H9 (cell line): ENCODE results near the gene IGFL4. TPM values are rescaled to one million over a fixed set of nuclear protein-coding genes. Genes with fewer than 3 reads are reported as not detected.

Experiments used
- DNase-seq: peaks from one replicate; pipeline ENCODE4 v3.0.0-alpha.2; 2017
- H2AFZ ChIP-seq: one replicate; pipeline ENCODE4 v1.6.1; 2013; ENCODE audit warnings: mild to moderate bottlenecking, low read length, control low read depth, moderate library complexity
- H2AK5ac ChIP-seq: 2 replicates; pipeline ENCODE4 v1.6.1; 2013; ENCODE audit warnings: low read length, control low read depth, mixed read lengths; ENCODE audit not compliant: insufficient read length
- H2BK120ac ChIP-seq: one replicate; pipeline ENCODE4 v1.6.1; 2013; ENCODE audit warnings: low read depth, mild to moderate bottlenecking, low read length, control low read depth, inconsistent platforms; ENCODE audit not compliant: poor library complexity, severe bottlenecking
- H2BK12ac ChIP-seq: 2 replicates; pipeline ENCODE4 v1.6.1; 2013; ENCODE audit warnings: low read length, control low read depth, mixed read lengths, low read depth; ENCODE audit not compliant: insufficient read length
- H2BK15ac ChIP-seq: 2 replicates; pipeline ENCODE4 v1.6.1; 2013; ENCODE audit warnings: low read depth, low read length, control low read depth
- H2BK20ac ChIP-seq: one replicate; pipeline ENCODE4 v1.6.1; 2013; ENCODE audit warnings: low read depth, mild to moderate bottlenecking, low read length, control low read depth, inconsistent platforms; ENCODE audit not compliant: poor library complexity, severe bottlenecking
- H2BK5ac ChIP-seq: 2 replicates; pipeline ENCODE4 v1.6.1; 2013; ENCODE audit warnings: low read length, control low read depth, mixed read lengths; ENCODE audit not compliant: insufficient read length
- H3K14ac ChIP-seq: 2 replicates; pipeline ENCODE4 v1.6.1; 2013; ENCODE audit warnings: low read length, control low read depth; ENCODE audit not compliant: insufficient read depth
- H3K18ac ChIP-seq: 2 replicates; pipeline ENCODE4 v1.6.1; 2013; ENCODE audit warnings: low read depth, mild to moderate bottlenecking, mixed read lengths, low read length, control low read depth; ENCODE audit not compliant: insufficient read length
- H3K23ac ChIP-seq: 2 replicates; pipeline ENCODE4 v1.6.1; 2013; ENCODE audit warnings: low read length, control low read depth, mixed read lengths, low read depth; ENCODE audit not compliant: insufficient read length
- H3K23me2 ChIP-seq: 2 replicates; pipeline ENCODE4 v1.6.1; 2013; ENCODE audit warnings: low read depth, mild to moderate bottlenecking, mixed read lengths, low read length, control low read depth; ENCODE audit not compliant: insufficient read length, poor library complexity, severe bottlenecking
- H3K27ac ChIP-seq: 2 replicates; pipeline ENCODE4 v1.5.1; 2013; ENCODE audit warnings: low read length, control low read depth, mixed read lengths, low read depth; ENCODE audit not compliant: insufficient read length
- H3K27me3 ChIP-seq: 2 replicates; pipeline ENCODE4 v1.6.1; 2013; ENCODE audit warnings: low read length, control low read depth, inconsistent platforms; ENCODE audit not compliant: insufficient read depth
- H3K4ac ChIP-seq: 2 replicates; pipeline ENCODE4 v1.6.1; 2013; ENCODE audit warnings: low read depth, mild to moderate bottlenecking, control low read depth, inconsistent platforms, low read length, moderate library complexity
- H3K4me1 ChIP-seq: 2 replicates; pipeline ENCODE4 v1.6.1; 2013; ENCODE audit warnings: low read length, control low read depth, inconsistent platforms; ENCODE audit not compliant: insufficient read depth
- H3K4me2 ChIP-seq: 2 replicates; pipeline ENCODE4 v1.6.1; 2013; ENCODE audit warnings: low read length, control low read depth, mixed read lengths; ENCODE audit not compliant: insufficient read length, insufficient read depth
- H3K56ac ChIP-seq: 2 replicates; pipeline ENCODE4 v1.6.1; 2013; ENCODE audit warnings: low read depth, mild to moderate bottlenecking, mixed read lengths, low read length, control low read depth; ENCODE audit not compliant: insufficient read length
- H3K79me1 ChIP-seq: 2 replicates; pipeline ENCODE4 v1.6.1; 2013; ENCODE audit warnings: low read depth, mild to moderate bottlenecking, moderate library complexity, low read length, control low read depth, inconsistent platforms; ENCODE audit not compliant: insufficient read depth, poor library complexity, severe bottlenecking
- H3K79me2 ChIP-seq: 2 replicates; pipeline ENCODE4 v1.6.1; 2013; ENCODE audit warnings: low read length, control low read depth, inconsistent platforms; ENCODE audit not compliant: insufficient read depth
- H3K9ac ChIP-seq: 2 replicates; pipeline ENCODE4 v1.6.1; 2013; ENCODE audit warnings: low read length, control low read depth, mixed read lengths; ENCODE audit not compliant: insufficient read length; ENCODE audit errors: extremely low read depth
- H3K9me3 ChIP-seq: one replicate; pipeline ENCODE4 v1.6.1; 2013; ENCODE audit warnings: low read depth, low read length, inconsistent platforms; ENCODE audit not compliant: control insufficient read depth
- H3T11ph ChIP-seq: one replicate; pipeline ENCODE4 v1.6.1; 2013; ENCODE audit warnings: mild to moderate bottlenecking, low read length, control low read depth, inconsistent platforms
- H4K20me1 ChIP-seq: one replicate; pipeline ENCODE4 v1.6.1; 2013; ENCODE audit not compliant: control insufficient read depth, insufficient read length, insufficient read depth
- H4K5ac ChIP-seq: 2 replicates; pipeline ENCODE4 v1.6.1; 2013; ENCODE audit warnings: low read depth, mild to moderate bottlenecking, mixed read lengths, low read length, control low read depth; ENCODE audit not compliant: insufficient read length
- H4K8ac ChIP-seq: replicated peaks from 2 replicates; pipeline ENCODE4 v1.6.1; 2013; ENCODE audit warnings: low read length, control low read depth, mixed read lengths, low read depth; ENCODE audit not compliant: insufficient read length
- H4K91ac ChIP-seq: 2 replicates; pipeline ENCODE4 v1.6.1; 2013; ENCODE audit warnings: low read depth, mild to moderate bottlenecking, moderate library complexity, mixed read lengths, low read length, control low read depth; ENCODE audit not compliant: insufficient read length
- H3K27ac Mint-ChIP-seq, 3 experiments: 2 replicates in 2 of 3; 3 replicates in 1 of 3; pipeline ENCODE4 v1.8.0; 2020 to 2021; ENCODE audit warnings: mixed read lengths in 3 of 3, mild to moderate bottlenecking in 1 of 3, moderate library complexity in 1 of 3
- H3K27me3 Mint-ChIP-seq: 2 replicates; pipeline ENCODE4 v1.8.0; 2021; ENCODE audit warnings: low read depth, mild to moderate bottlenecking, moderate library complexity, mixed read lengths
- H3K36me3 Mint-ChIP-seq, 3 experiments: 2 replicates in 2 of 3; 3 replicates in 1 of 3; pipeline ENCODE4 v1.8.0; 2020 to 2021; ENCODE audit warnings: low read depth in 3 of 3, mixed read lengths in 3 of 3; ENCODE audit not compliant: insufficient read depth in 1 of 3
- H3K4me1 Mint-ChIP-seq, 2 experiments: 2 replicates each; pipeline ENCODE4 v1.8.0; 2020; ENCODE audit warnings: mixed read lengths in 2 of 2
- H3K4me3 Mint-ChIP-seq, 2 experiments: 2 replicates in 1 of 2; 3 replicates in 1 of 2; pipeline ENCODE4 v1.8.0; 2020 to 2021; ENCODE audit warnings: mild to moderate bottlenecking in 2 of 2, mixed read lengths in 2 of 2, moderate library complexity in 1 of 2
- H3K9me3 Mint-ChIP-seq, 2 experiments: 2 replicates in 1 of 2; 3 replicates in 1 of 2; pipeline ENCODE4 v1.8.0; 2020; ENCODE audit warnings: mild to moderate bottlenecking in 2 of 2, mixed read lengths in 2 of 2, moderate library complexity in 1 of 2
- CTCF ChIP-seq: fragments of 200-600 bp; sonication (generic); conservative IDR thresholded peaks from 3 replicates; pipeline ENCODE4 v1.8.0; 2021; ENCODE audit warnings: antibody characterized with exemption, mild to moderate bottlenecking
- WGBS: extraction: QIAGEN DNeasy Blood & Tissue Kit; methylation state at CpG from one replicate; pipeline ENCODE4 v1.1.7; 2013; ENCODE audit warnings: missing lambda C conversion rate, low lambda C conversion rate, mixed read lengths; ENCODE audit not compliant: insufficient read length; ENCODE audit errors: extremely low coverage; 5-methylcytosine and 5-hydroxymethylcytosine counted together
- total RNA-seq: library from RNA; stranded (reverse); gene quantifications from 2 replicates; pipeline ENCODE4 v1.2.1, GENCODE V29; 2021

IGFL4 gene
- total RNA-seq, 1 experiment from 2014 or later: 0.33 TPM

- H3K23ac ChIP-seq: no peak overlapping the region
- no peaks in the 10 kb centered on the region for H3K79me1 ChIP-seq
- H2BK5ac ChIP-seq: no peak overlapping the region
- H4K91ac ChIP-seq: no peak overlapping the region
- no peak overlapping the region for H3K9ac ChIP-seq
- no peaks in the 10 kb centered on the region for H3K9me3 ChIP-seq
- no peak overlapping the region for H2BK12ac ChIP-seq
- no peak overlapping the region for H4K8ac ChIP-seq
- no peak overlapping the region for H3K27ac ChIP-seq
- no peaks in the 10 kb centered on the region for H4K20me1 ChIP-seq
- H3K4me1 ChIP-seq: 0 out of 2 replicates have a peak, but pooled peaks cover 2% of the 10 kb centered on the region
- DNase-seq: no peak
- H3K36me3 Mint-ChIP-seq: no peaks in the 10 kb centered on the region; a peak in 1 of 7 replicates
- H4K5ac ChIP-seq: no peak overlapping the region
- H3K18ac ChIP-seq: no peak overlapping the region
- H3K14ac ChIP-seq: no peak overlapping the region
- peaks cover 5% of the 10 kb centered on the region; the same call in 1 of the 2 replicates for H3K27me3 ChIP-seq
- peaks cover 76% of the 10 kb centered on the region for H3K27me3 Mint-ChIP-seq
- H2BK15ac ChIP-seq: no peak overlapping the region
- no peaks in the 10 kb centered on the region for H3K79me2 ChIP-seq
- no peak overlapping the region for H2AFZ ChIP-seq
- WGBS: no CpG with 5 or more reads among the region's 9 CpGs
- H3K27ac Mint-ChIP-seq: no peak overlapping the region
- H3K4ac ChIP-seq: no peak overlapping the region
- H3K23me2 ChIP-seq: peaks cover 8% of the 10 kb centered on the region
- H3K9me3 Mint-ChIP-seq: peaks cover 0 to 8% of the 10 kb centered on the region in 2 experiments; a peak in 2 of 5 replicates
- TF ChIP-seq CTCF: peak; percentile 47
- no peak overlapping the region for H3K56ac ChIP-seq
- no peak overlapping the region for H2BK120ac ChIP-seq
- H3K4me2 ChIP-seq: peak overlapping the region; percentile 57
- no peak overlapping the region for H3T11ph ChIP-seq
- peak overlapping the region; percentile 82 to 83; a peak in 4 of 5 replicates for H3K4me3 Mint-ChIP-seq
- no peak overlapping the region for H2AK5ac ChIP-seq
- peaks cover 4 to 10% of the 10 kb centered on the region in 2 experiments for H3K4me1 Mint-ChIP-seq
- no peak overlapping the region for H2BK20ac ChIP-seq
Measured at GRCh38 chr19:46076031-46076880, 35.5 kb upstream of the IGFL4 start.
